Measurements from ENCODE around the gene C11orf86. TPM values are rescaled to one million over a fixed set of nuclear protein-coding genes. Genes with fewer than 3 reads are reported as not detected.

Gene C11orf86
- total RNA-seq, 1 experiment from 2014 or later: not detected

- POLR2A ChIA-PET (ENCODE audit: low non-redundant PET): interaction anchor here (0.6 kb wide), 1 partner anchor 353 kb away, joined by 8 read pairs; no protein-coding TSS in a partner anchor
- no TSS peak for BruUV-seq (replicated peaks)
Measured at GRCh38 chr11:67016550-67016949, 41.4 kb downstream of the C11orf86 start.

DNA sequence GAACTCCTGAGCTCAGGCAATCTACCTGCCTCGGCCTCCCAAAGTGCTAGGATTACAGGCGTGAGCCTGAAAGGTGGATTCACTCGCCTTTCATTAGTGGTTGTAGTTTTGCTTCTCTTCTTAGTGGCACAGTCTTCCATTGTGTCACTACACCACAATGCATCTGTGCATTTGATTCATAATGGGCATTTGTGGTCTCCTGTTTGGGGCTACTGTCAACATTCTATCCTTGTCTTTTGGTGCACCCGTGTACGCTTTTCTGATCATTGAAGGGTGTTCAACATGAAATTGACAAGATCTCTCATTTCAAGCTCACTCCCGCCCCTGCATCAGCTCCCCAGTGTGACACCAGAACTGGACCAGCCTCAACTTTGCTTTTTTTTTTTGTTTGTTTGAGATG is 45.8 kb downstream of the C11orf86 start:
- Histone ChIP-seq H3K36me3 (ENCODE audit: insufficient read depth, low read length, poor library complexity, severe bottlenecking) (no peaks in the 10 kb centered on the region), H3K27ac (ENCODE audit: low read depth, low read length, poor library complexity, severe bottlenecking) (no peak overlapping the region), H3K4me1 (ENCODE audit: insufficient read depth, low read length, poor library complexity, severe bottlenecking) (peaks cover 20% of the 10 kb centered on the region), H3K4me3 (ENCODE audit: low read depth, low read length, poor library complexity, severe bottlenecking) (no peak overlapping the region), H3K9me3 (ENCODE audit: low read depth, low read length, poor library complexity, severe bottlenecking) (no peaks in the 10 kb centered on the region), H3K27me3 (replicated peaks; ENCODE audit: insufficient read depth, low read depth, low read length, poor library complexity) (no peaks in the 10 kb centered on the region)
- TF ChIP-seq, protein P1, sequence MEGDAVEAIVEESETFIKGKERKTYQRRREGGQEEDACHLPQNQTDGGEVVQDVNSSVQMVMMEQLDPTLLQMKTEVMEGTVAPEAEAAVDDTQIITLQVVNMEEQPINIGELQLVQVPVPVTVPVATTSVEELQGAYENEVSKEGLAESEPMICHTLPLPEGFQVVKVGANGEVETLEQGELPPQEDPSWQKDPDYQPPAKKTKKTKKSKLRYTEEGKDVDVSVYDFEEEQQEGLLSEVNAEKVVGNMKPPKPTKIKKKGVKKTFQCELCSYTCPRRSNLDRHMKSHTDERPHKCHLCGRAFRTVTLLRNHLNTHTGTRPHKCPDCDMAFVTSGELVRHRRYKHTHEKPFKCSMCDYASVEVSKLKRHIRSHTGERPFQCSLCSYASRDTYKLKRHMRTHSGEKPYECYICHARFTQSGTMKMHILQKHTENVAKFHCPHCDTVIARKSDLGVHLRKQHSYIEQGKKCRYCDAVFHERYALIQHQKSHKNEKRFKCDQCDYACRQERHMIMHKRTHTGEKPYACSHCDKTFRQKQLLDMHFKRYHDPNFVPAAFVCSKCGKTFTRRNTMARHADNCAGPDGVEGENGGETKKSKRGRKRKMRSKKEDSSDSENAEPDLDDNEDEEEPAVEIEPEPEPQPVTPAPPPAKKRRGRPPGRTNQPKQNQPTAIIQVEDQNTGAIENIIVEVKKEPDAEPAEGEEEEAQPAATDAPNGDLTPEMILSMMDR (conservative IDR thresholded peaks at IDR 0.05; ENCODE audit: low read depth, low read length): no peak
- no peak for TF ChIP-seq EZH2 (IDR thresholded peaks at IDR 0.05; ENCODE audit: borderline replicate concordance, low read depth, low read length, poor library complexity, severe bottlenecking)
- intact Hi-C loops (cut with micrococcal nuclease; ENCODE audit: unreplicated experiment): no loop called here
- POLR2A ChIA-PET (ENCODE audit: low non-redundant PET): no interaction called here
- CTCF ChIA-PET: interaction anchor here (0.6 kb wide), 1 partner anchor 90 kb away, joined by 8 read pairs; no protein-coding TSS in a partner anchor
- DNase-seq (ENCODE audit: low spot score): no peak
- BruUV-seq (replicated peaks): no TSS peak

More at GRCh38 chr11:67016550-67016949, 41.4 kb downstream of the C11orf86 start:
- CTCF ChIA-PET: interaction anchor here (0.8 kb wide), 1 partner anchor 749 kb away, joined by 3 read pairs; no protein-coding TSS in a partner anchor
- DNase-seq (ENCODE audit: low spot score): no peak
- intact Hi-C loops (cut with micrococcal nuclease; ENCODE audit: unreplicated experiment): no loop called here
- Histone ChIP-seq H3K4me3 (ENCODE audit: low read depth, low read length, poor library complexity, severe bottlenecking) (no peak overlapping the region), H3K27me3 (replicated peaks; ENCODE audit: insufficient read depth, low read depth, low read length, poor library complexity) (no peaks in the 10 kb centered on the region), H3K27ac (ENCODE audit: low read depth, low read length, poor library complexity, severe bottlenecking) (no peak overlapping the region), H3K4me1 (ENCODE audit: insufficient read depth, low read length, poor library complexity, severe bottlenecking) (peaks cover 3% of the 10 kb centered on the region), H3K36me3 (ENCODE audit: insufficient read depth, low read length, poor library complexity, severe bottlenecking) (no peaks in the 10 kb centered on the region), H3K9me3 (ENCODE audit: low read depth, low read length, poor library complexity, severe bottlenecking) (no peaks in the 10 kb centered on the region)
- TF ChIP-seq EZH2 (IDR thresholded peaks at IDR 0.05; ENCODE audit: borderline replicate concordance, low read depth, low read length, poor library complexity, severe bottlenecking): no peak
- TF ChIP-seq, protein P1 (conservative IDR thresholded peaks at IDR 0.05; ENCODE audit: low read depth, low read length): no peak

- no TSS peak for BruUV-seq (replicated peaks)
- ChIA-PET CTCF (interaction anchor here (0.6 to 1.5 kb wide), 5 partner anchors 9 to 149 kb away, joined by 3 to 4 read pairs (median 3); no protein-coding TSS in a partner anchor), POLR2A (ENCODE audit: low non-redundant PET) (interaction anchor here (0.7 kb wide), 1 partner anchor 344 kb away, joined by 3 read pairs; no protein-coding TSS in a partner anchor)
- peak; percentile 89 for DNase-seq (ENCODE audit: low spot score)
- Histone ChIP-seq H3K27me3 (replicated peaks; ENCODE audit: insufficient read depth, low read depth, low read length, poor library complexity) (no peaks in the 10 kb centered on the region), H3K9me3 (ENCODE audit: low read depth, low read length, poor library complexity, severe bottlenecking) (no peaks in the 10 kb centered on the region), H3K27ac (ENCODE audit: low read depth, low read length, poor library complexity, severe bottlenecking) (no peak overlapping the region), H3K4me1 (ENCODE audit: insufficient read depth, low read length, poor library complexity, severe bottlenecking) (peaks cover 20% of the 10 kb centered on the region), H3K4me3 (ENCODE audit: low read depth, low read length, poor library complexity, severe bottlenecking) (peak overlapping the region; percentile 54), H3K36me3 (ENCODE audit: insufficient read depth, low read length, poor library complexity, severe bottlenecking) (no peaks in the 10 kb centered on the region)
- no peak for TF ChIP-seq EZH2 (IDR thresholded peaks at IDR 0.05; ENCODE audit: borderline replicate concordance, low read depth, low read length, poor library complexity, severe bottlenecking)
- TF ChIP-seq, protein P1 (conservative IDR thresholded peaks at IDR 0.05; ENCODE audit: low read depth, low read length): no peak
- intact Hi-C loops (cut with micrococcal nuclease; ENCODE audit: unreplicated experiment): no loop called here
Measured at GRCh38 chr11:67022341-67022933, 47.3 kb downstream of the C11orf86 start.
